WTC11 (cell line): ENCODE results near the gene MCM3AP. TPM values are rescaled to one million over a fixed set of nuclear protein-coding genes. Genes with fewer than 3 reads are reported as not detected.
A peak's percentile ranks its signal among the peaks of the same experiment; 100 is the strongest.

ENCODE experiments used
- ATAC-seq: fragments of 200-7000 bp; cut with Tn5 transposase; 2 replicates; pipeline ENCODE4 v1.10.0; 2021; ENCODE audit warnings: mild to moderate bottlenecking, moderate library complexity
- CTCF ChIA-PET: fragments of 300-600 bp; sonication (Branson Sonifier 250); formaldehyde crosslinking; loops from one replicate; lab custom pipeline; 2021; ENCODE audit warnings: antibody characterized with exemption; lab: Charles Lee
- POLR2A ChIA-PET: fragments of 350-600 bp; sonication (Branson Sonifier 250); formaldehyde crosslinking; loops from one replicate; lab custom pipeline; 2021; ENCODE audit warnings: antibody characterized with exemption; lab: Charles Lee
- DNase-seq: peaks from one replicate; pipeline ENCODE4 v3.0.0; 2021; ENCODE audit warnings: low spot score
- H3K27ac Mint-ChIP-seq: 2 replicates; pipeline ENCODE4 v1.8.0; 2021; ENCODE audit warnings: mixed read lengths
- H3K27me3 Mint-ChIP-seq: 2 replicates; pipeline ENCODE4 v1.8.0; 2021; ENCODE audit warnings: low read depth, mild to moderate bottlenecking, moderate library complexity, mixed read lengths
- H3K36me3 Mint-ChIP-seq: 2 replicates; pipeline ENCODE4 v1.8.0; 2021; ENCODE audit warnings: mixed read lengths
- H3K4me1 Mint-ChIP-seq: 2 replicates; pipeline ENCODE4 v1.8.0; 2022; ENCODE audit warnings: mixed read lengths
- H3K4me3 Mint-ChIP-seq: 2 replicates; pipeline ENCODE4 v1.8.0; 2021; ENCODE audit warnings: mild to moderate bottlenecking, moderate library complexity, mixed read lengths
- H3K9me3 Mint-ChIP-seq: 2 replicates; pipeline ENCODE4 v1.8.0; 2021; ENCODE audit warnings: mixed read lengths
- ATF1 ChIP-seq: sonication (generic); formaldehyde crosslinking; IDR thresholded peaks from 2 replicates; pipeline ENCODE4 v1.8.1; 2023; ENCODE audit warnings: mild to moderate bottlenecking, moderate library complexity, missing genetic modification reagents
- ESRRA ChIP-seq: sonication (generic); formaldehyde crosslinking; IDR thresholded peaks from 2 replicates; pipeline ENCODE4 v1.8.1; 2022; ENCODE audit warnings: mild to moderate bottlenecking, missing genetic modification reagents, borderline replicate concordance
- ETV6 ChIP-seq: sonication (generic); formaldehyde crosslinking; IDR thresholded peaks from 2 replicates; pipeline ENCODE4 v1.8.1; 2022; ENCODE audit warnings: mild to moderate bottlenecking, missing genetic modification reagents
- JAZF1 ChIP-seq: fragments of 250-450 bp; sonication (Bioruptor Pico); IDR thresholded peaks from 2 replicates; pipeline ENCODE4 v1.9.0; 2021; ENCODE audit warnings: moderate library complexity, mild to moderate bottlenecking, inconsistent platforms
- NR1H2 ChIP-seq: sonication (generic); formaldehyde crosslinking; IDR thresholded peaks from 2 replicates; pipeline ENCODE4 v1.9.0; 2021; ENCODE audit warnings: mild to moderate bottlenecking, moderate library complexity, missing genetic modification reagents
- SMAD3 ChIP-seq: sonication (generic); formaldehyde crosslinking; IDR thresholded peaks from 2 replicates; pipeline ENCODE4 v1.8.0; 2022; ENCODE audit warnings: missing genetic modification reagents, mild to moderate bottlenecking, borderline replicate concordance
- SMAD4 ChIP-seq: sonication (generic); formaldehyde crosslinking; IDR thresholded peaks from 2 replicates; pipeline ENCODE4 v1.8.0; 2022; ENCODE audit warnings: mild to moderate bottlenecking, missing genetic modification reagents
- TCF7 ChIP-seq: sonication (generic); formaldehyde crosslinking; IDR thresholded peaks from 2 replicates; pipeline ENCODE4 v1.8.0; 2022; ENCODE audit warnings: mild to moderate bottlenecking, low read depth, missing genetic modification reagents, moderate library complexity
- TP53 ChIP-seq: sonication (generic); formaldehyde crosslinking; IDR thresholded peaks from 2 replicates; pipeline ENCODE4 v1.8.1; 2023; ENCODE audit warnings: mild to moderate bottlenecking, missing genetic modification reagents
- ZNF396 ChIP-seq: fragments of 250-450 bp; sonication (Bioruptor Pico); IDR thresholded peaks from 2 replicates; pipeline ENCODE4 v1.8.0; 2021; ENCODE audit warnings: mild to moderate bottlenecking, moderate library complexity, borderline replicate concordance
- ZNF423 ChIP-seq: fragments of 250-450 bp; sonication (Bioruptor Pico); IDR thresholded peaks from 2 replicates; pipeline ENCODE4 v2.1.2; 2022; ENCODE audit warnings: mild to moderate bottlenecking, moderate library complexity
- total RNA-seq: library from RNA; stranded (reverse); gene quantifications from 3 replicates; pipeline ENCODE4 v1.2.3, GENCODE V29; 2021
- TF ChIP-seq, protein P1 (sequence below): sonication (generic); formaldehyde crosslinking; IDR thresholded peaks from 2 replicates; pipeline ENCODE4 v1.8.0; 2023; ENCODE audit warnings: mild to moderate bottlenecking, missing genetic modification reagents
- TF ChIP-seq, protein P2 (sequence below): sonication (generic); formaldehyde crosslinking; IDR thresholded peaks from 2 replicates; pipeline ENCODE4 v1.8.0; 2022; ENCODE audit warnings: missing genetic modification reagents
- TF ChIP-seq, protein P3 (sequence below): sonication (generic); formaldehyde crosslinking; IDR thresholded peaks from 2 replicates; pipeline ENCODE4 v1.8.0; 2022; ENCODE audit warnings: mild to moderate bottlenecking, missing genetic modification reagents
- TF ChIP-seq, protein P4 (sequence below): sonication (generic); formaldehyde crosslinking; IDR thresholded peaks from 2 replicates; pipeline ENCODE4 v1.8.1; 2022; ENCODE audit warnings: low read depth, mild to moderate bottlenecking, moderate library complexity, missing genetic modification reagents, borderline replicate concordance
- TF ChIP-seq, protein P5 (sequence below): sonication (generic); formaldehyde crosslinking; IDR thresholded peaks from 2 replicates; pipeline ENCODE4 v1.8.1; 2023; ENCODE audit warnings: mild to moderate bottlenecking, missing genetic modification reagents
- TF ChIP-seq, protein P6 (sequence below): sonication (generic); formaldehyde crosslinking; IDR thresholded peaks from 2 replicates; pipeline ENCODE4 v1.8.1; 2023; ENCODE audit warnings: mild to moderate bottlenecking, moderate library complexity, missing genetic modification reagents
- TF ChIP-seq, protein P7 (sequence below): sonication (generic); formaldehyde crosslinking; IDR thresholded peaks from 2 replicates; pipeline ENCODE4 v1.8.1; 2023; ENCODE audit warnings: mild to moderate bottlenecking, missing genetic modification reagents, borderline replicate concordance

MCM3AP gene
- total RNA-seq, 1 experiment from 2014 or later: 167 TPM

DNA sequence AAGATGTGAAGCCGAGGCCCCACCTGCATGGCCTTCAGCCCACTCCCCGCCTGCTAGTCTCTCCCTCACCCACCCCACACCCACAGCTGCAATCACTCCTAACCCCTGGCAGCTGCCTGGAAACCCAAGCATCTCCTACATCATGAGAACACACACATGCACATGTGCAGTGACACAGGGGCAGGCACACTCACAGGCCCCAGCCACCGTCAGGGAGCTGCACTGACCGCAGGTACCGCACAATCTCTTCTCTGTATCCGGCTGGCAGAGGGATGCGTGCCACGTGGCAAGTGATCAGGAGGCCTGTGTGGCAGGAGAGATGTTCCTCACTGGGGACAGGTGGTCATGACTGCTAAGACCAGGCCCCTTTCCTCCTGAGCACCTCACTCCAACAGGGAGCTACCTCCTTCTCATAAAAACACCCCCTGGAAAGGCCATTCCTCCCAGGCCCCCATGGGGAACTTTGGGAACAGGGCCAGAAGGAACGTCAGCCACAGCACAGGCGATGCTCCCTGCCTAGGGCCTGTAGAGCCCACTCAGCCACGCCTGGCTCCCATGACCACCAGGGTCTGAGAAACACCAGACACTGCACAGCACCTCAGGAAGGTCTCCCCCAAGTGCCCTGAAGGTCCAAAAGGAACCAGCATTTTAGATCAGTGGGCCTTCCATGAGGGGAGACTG lies 62.8 kb downstream of the MCM3AP start (continued):
- TF ChIP-seq, protein P1, sequence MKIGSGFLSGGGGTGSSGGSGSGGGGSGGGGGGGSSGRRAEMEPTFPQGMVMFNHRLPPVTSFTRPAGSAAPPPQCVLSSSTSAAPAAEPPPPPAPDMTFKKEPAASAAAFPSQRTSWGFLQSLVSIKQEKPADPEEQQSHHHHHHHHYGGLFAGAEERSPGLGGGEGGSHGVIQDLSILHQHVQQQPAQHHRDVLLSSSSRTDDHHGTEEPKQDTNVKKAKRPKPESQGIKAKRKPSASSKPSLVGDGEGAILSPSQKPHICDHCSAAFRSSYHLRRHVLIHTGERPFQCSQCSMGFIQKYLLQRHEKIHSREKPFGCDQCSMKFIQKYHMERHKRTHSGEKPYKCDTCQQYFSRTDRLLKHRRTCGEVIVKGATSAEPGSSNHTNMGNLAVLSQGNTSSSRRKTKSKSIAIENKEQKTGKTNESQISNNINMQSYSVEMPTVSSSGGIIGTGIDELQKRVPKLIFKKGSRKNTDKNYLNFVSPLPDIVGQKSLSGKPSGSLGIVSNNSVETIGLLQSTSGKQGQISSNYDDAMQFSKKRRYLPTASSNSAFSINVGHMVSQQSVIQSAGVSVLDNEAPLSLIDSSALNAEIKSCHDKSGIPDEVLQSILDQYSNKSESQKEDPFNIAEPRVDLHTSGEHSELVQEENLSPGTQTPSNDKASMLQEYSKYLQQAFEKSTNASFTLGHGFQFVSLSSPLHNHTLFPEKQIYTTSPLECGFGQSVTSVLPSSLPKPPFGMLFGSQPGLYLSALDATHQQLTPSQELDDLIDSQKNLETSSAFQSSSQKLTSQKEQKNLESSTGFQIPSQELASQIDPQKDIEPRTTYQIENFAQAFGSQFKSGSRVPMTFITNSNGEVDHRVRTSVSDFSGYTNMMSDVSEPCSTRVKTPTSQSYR (CRISPR knock-in tag): no peak
- TF ChIP-seq, protein P2, sequence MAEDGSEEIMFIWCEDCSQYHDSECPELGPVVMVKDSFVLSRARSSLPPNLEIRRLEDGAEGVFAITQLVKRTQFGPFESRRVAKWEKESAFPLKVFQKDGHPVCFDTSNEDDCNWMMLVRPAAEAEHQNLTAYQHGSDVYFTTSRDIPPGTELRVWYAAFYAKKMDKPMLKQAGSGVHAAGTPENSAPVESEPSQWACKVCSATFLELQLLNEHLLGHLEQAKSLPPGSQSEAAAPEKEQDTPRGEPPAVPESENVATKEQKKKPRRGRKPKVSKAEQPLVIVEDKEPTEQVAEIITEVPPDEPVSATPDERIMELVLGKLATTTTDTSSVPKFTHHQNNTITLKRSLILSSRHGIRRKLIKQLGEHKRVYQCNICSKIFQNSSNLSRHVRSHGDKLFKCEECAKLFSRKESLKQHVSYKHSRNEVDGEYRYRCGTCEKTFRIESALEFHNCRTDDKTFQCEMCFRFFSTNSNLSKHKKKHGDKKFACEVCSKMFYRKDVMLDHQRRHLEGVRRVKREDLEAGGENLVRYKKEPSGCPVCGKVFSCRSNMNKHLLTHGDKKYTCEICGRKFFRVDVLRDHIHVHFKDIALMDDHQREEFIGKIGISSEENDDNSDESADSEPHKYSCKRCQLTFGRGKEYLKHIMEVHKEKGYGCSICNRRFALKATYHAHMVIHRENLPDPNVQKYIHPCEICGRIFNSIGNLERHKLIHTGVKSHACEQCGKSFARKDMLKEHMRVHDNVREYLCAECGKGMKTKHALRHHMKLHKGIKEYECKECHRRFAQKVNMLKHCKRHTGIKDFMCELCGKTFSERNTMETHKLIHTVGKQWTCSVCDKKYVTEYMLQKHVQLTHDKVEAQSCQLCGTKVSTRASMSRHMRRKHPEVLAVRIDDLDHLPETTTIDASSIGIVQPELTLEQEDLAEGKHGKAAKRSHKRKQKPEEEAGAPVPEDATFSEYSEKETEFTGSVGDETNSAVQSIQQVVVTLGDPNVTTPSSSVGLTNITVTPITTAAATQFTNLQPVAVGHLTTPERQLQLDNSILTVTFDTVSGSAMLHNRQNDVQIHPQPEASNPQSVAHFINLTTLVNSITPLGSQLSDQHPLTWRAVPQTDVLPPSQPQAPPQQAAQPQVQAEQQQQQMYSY (CRISPR knock-in tag): no peak

DNA sequence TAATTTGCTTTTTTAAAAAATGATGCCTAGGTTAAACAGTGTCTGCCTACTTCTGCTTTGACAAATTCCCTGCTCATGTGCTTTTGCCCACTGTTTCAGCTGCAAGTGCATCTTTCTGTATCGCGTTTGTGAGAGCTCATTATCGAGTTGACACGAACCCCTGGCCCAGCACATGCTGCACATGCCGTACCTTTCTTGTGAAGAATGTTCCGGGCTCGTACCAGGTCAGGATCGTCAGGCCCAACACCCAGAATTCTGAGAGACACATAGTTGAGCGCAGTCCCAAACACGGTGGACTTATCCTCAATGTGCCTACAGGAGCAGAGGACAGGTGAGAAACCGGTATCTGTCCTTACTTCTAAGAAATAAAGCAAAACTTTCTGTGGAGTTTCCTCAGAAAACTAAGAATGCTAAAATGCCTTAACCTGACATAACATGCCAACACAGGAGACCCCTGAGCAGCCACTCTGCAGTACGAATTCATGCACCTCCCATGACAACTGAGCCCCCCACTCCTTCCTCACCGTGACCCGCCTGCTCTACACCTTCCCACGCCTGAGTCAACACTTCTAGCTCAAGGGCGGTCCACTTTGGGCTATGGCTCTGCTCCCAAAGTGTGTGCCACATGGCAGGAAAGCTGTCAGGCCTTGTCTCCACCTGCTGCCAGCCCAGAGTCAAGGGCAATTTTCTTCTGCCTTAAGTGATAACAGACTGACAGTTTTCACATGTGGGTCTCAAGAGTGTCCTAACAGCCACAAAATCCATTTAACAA lies 63.6 kb downstream of the MCM3AP start:
- ChIA-PET CTCF (no interaction called here), POLR2A (no interaction called here)
- Mint-ChIP-seq H3K4me1 (peaks cover 5% of the 10 kb centered on the region), H3K27me3 (no peaks in the 10 kb centered on the region), H3K27ac (peak overlapping the region; percentile 19; the same call in 1 of the 2 replicates), H3K4me3 (no peak overlapping the region), H3K9me3 (peaks cover 14% of the 10 kb centered on the region), H3K36me3 (peaks cover 54% of the 10 kb centered on the region)
- DNase-seq: no peak
- ATAC-seq: no peak
- no peak for TF ChIP-seq ZNF423
- TF ChIP-seq, protein P3, sequence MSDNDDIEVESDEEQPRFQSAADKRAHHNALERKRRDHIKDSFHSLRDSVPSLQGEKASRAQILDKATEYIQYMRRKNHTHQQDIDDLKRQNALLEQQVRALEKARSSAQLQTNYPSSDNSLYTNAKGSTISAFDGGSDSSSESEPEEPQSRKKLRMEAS (CRISPR knock-in tag): no peak
- TF ChIP-seq, protein P4, sequence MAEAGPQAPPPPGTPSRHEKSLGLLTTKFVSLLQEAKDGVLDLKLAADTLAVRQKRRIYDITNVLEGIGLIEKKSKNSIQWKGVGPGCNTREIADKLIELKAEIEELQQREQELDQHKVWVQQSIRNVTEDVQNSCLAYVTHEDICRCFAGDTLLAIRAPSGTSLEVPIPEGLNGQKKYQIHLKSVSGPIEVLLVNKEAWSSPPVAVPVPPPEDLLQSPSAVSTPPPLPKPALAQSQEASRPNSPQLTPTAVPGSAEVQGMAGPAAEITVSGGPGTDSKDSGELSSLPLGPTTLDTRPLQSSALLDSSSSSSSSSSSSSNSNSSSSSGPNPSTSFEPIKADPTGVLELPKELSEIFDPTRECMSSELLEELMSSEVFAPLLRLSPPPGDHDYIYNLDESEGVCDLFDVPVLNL (CRISPR knock-in tag): no peak
- no peak for TF ChIP-seq ATF1
- TF ChIP-seq ETV6: no peak
- TF ChIP-seq, protein P5, sequence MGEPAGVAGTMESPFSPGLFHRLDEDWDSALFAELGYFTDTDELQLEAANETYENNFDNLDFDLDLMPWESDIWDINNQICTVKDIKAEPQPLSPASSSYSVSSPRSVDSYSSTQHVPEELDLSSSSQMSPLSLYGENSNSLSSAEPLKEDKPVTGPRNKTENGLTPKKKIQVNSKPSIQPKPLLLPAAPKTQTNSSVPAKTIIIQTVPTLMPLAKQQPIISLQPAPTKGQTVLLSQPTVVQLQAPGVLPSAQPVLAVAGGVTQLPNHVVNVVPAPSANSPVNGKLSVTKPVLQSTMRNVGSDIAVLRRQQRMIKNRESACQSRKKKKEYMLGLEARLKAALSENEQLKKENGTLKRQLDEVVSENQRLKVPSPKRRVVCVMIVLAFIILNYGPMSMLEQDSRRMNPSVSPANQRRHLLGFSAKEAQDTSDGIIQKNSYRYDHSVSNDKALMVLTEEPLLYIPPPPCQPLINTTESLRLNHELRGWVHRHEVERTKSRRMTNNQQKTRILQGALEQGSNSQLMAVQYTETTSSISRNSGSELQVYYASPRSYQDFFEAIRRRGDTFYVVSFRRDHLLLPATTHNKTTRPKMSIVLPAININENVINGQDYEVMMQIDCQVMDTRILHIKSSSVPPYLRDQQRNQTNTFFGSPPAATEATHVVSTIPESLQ (CRISPR knock-in tag): no peak
- TF ChIP-seq JAZF1 (CRISPR knock-in tag): no peak
- no peak for TF ChIP-seq NR1H2 (CRISPR knock-in tag)
- TF ChIP-seq, protein P6, sequence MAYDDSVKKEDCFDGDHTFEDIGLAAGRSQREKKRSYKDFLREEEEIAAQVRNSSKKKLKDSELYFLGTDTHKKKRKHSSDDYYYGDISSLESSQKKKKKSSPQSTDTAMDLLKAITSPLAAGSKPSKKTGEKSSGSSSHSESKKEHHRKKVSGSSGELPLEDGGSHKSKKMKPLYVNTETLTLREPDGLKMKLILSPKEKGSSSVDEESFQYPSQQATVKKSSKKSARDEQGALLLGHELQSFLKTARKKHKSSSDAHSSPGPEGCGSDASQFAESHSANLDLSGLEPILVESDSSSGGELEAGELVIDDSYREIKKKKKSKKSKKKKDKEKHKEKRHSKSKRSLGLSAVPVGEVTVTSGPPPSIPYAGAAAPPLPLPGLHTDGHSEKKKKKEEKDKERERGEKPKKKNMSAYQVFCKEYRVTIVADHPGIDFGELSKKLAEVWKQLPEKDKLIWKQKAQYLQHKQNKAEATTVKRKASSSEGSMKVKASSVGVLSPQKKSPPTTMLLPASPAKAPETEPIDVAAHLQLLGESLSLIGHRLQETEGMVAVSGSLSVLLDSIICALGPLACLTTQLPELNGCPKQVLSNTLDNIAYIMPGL (CRISPR knock-in tag): no peak
- TF ChIP-seq TCF7: no peak
- no peak for TF ChIP-seq TP53 (CRISPR knock-in tag)
- TF ChIP-seq ZNF396 (CRISPR knock-in tag): no peak
- no peak for TF ChIP-seq SMAD3 (CRISPR knock-in tag)
- TF ChIP-seq, protein P7, sequence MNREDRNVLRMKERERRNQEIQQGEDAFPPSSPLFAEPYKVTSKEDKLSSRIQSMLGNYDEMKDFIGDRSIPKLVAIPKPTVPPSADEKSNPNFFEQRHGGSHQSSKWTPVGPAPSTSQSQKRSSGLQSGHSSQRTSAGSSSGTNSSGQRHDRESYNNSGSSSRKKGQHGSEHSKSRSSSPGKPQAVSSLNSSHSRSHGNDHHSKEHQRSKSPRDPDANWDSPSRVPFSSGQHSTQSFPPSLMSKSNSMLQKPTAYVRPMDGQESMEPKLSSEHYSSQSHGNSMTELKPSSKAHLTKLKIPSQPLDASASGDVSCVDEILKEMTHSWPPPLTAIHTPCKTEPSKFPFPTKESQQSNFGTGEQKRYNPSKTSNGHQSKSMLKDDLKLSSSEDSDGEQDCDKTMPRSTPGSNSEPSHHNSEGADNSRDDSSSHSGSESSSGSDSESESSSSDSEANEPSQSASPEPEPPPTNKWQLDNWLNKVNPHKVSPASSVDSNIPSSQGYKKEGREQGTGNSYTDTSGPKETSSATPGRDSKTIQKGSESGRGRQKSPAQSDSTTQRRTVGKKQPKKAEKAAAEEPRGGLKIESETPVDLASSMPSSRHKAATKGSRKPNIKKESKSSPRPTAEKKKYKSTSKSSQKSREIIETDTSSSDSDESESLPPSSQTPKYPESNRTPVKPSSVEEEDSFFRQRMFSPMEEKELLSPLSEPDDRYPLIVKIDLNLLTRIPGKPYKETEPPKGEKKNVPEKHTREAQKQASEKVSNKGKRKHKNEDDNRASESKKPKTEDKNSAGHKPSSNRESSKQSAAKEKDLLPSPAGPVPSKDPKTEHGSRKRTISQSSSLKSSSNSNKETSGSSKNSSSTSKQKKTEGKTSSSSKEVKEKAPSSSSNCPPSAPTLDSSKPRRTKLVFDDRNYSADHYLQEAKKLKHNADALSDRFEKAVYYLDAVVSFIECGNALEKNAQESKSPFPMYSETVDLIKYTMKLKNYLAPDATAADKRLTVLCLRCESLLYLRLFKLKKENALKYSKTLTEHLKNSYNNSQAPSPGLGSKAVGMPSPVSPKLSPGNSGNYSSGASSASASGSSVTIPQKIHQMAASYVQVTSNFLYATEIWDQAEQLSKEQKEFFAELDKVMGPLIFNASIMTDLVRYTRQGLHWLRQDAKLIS (CRISPR knock-in tag): no peak
- TF ChIP-seq SMAD4 (CRISPR knock-in tag): no peak
- TF ChIP-seq ESRRA (CRISPR knock-in tag): no peak
